Omental fat pad (tissue), 4 donors: Measurements from ENCODE around the gene RBM8A. TPM values are rescaled to one million over a fixed set of nuclear protein-coding genes. Genes with fewer than 3 reads are reported as not detected.

ENCODE experiments used
- ATAC-seq: fragments of 150-250 bp; one replicate; pipeline ENCODE4 v1.9.1; 2016; ENCODE audit warnings: mild to moderate bottlenecking, moderate library complexity; ENCODE audit not compliant: low FRiP score
- DNase-seq: peaks from one replicate; pipeline ENCODE4 v3.0.0-alpha.2; 2019; ENCODE audit warnings: low spot score
- total RNA-seq, 4 donors: library from RNA; depleted of rRNA; stranded (reverse); fragments of >200 nt; gene quantifications; one replicate each; pipeline ENCODE4 v1.1.0, GENCODE V29; 2016
- TF ChIP-seq, protein P1 (sequence below), 3 donors: fragments of 450-650 bp; IDR thresholded peaks; one replicate each; pipeline ENCODE4 v1.5.1; 2016 to 2017; ENCODE audit warnings: antibody characterized with exemption in 3 of 3, mild to moderate bottlenecking in 3 of 3, moderate library complexity in 2 of 3

The RBM8A gene
- total RNA-seq, 4 donors from 2014 or later, result 114 to 189 (median 116) TPM

DNA sequence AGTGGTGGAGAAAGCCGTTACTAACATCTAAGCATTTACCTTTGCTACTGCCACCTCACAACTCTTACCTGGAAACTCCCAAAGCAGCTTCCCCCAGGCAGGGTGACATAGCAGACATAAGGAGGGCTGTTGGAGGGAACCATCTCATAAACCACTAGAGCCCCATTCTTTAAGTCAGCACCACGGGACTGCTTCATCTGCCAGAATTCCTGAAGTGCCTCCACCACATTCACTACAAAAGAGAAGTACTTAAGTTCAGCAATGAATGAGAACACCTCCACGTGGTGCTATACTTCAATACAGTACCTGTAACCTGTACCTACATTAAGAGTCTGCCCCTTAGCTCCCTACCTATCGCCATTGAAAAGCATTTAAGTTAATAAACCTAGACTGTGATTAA lies 20.3 kb upstream of the RBM8A start:
- TF ChIP-seq, protein P1, sequence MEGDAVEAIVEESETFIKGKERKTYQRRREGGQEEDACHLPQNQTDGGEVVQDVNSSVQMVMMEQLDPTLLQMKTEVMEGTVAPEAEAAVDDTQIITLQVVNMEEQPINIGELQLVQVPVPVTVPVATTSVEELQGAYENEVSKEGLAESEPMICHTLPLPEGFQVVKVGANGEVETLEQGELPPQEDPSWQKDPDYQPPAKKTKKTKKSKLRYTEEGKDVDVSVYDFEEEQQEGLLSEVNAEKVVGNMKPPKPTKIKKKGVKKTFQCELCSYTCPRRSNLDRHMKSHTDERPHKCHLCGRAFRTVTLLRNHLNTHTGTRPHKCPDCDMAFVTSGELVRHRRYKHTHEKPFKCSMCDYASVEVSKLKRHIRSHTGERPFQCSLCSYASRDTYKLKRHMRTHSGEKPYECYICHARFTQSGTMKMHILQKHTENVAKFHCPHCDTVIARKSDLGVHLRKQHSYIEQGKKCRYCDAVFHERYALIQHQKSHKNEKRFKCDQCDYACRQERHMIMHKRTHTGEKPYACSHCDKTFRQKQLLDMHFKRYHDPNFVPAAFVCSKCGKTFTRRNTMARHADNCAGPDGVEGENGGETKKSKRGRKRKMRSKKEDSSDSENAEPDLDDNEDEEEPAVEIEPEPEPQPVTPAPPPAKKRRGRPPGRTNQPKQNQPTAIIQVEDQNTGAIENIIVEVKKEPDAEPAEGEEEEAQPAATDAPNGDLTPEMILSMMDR (IDR thresholded peaks at IDR 0.05), result no peak
- no peak for DNase-seq
- no peak for ATAC-seq

DNA sequence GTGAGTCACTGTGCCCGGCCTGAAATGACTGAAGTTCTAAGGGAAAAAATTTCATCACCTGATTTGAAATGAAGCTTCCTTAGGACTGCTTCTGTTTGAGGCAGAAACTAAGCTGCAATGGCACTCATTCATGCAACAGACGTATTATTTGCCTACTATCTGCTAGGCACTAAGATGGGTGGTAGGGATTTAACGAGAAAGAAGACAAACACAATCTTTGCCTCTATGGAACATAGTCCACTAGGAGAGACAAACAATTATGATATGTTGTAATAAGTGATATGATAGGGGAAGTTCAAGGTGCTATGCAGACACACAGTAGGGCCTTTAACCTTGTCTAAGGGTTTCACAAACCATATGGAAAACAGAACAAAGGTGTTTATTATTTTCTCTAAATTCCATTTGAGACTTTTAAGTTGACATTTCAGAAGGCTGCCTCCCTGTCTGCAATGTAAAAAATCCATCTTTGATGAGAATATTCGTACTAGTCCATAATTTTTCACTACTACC lies 19.2 kb upstream of the RBM8A start:
- DNase-seq, result no peak
- TF ChIP-seq, protein P1 (IDR thresholded peaks at IDR 0.05), result no peak

DNA sequence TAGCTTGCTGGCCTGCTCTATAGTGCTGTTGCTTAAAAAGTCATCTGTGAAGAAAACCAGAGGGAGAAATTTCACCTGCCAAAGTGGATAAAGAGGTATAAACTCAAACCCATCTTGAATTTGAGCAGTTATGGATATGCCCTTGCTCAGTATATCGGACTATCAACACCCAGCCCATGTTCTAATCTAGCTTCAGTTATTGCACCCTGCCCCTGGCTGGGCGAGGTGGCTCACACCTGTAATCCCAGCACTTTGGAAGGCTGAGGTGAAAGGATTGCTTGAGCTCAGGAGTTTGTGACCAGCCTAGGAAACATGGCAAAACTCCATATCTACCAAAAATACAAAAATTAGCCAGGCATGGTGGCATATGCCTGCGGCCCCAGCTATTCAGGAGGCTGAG lies 17.2 kb upstream of the RBM8A start:
- ATAC-seq (no peak), DNase-seq (no peak)
- TF ChIP-seq, protein P1 (IDR thresholded peaks at IDR 0.05), result no peak

More for the DNA sequence above, 19.2 kb upstream of the RBM8A start:
- ATAC-seq, result no peak

DNA sequence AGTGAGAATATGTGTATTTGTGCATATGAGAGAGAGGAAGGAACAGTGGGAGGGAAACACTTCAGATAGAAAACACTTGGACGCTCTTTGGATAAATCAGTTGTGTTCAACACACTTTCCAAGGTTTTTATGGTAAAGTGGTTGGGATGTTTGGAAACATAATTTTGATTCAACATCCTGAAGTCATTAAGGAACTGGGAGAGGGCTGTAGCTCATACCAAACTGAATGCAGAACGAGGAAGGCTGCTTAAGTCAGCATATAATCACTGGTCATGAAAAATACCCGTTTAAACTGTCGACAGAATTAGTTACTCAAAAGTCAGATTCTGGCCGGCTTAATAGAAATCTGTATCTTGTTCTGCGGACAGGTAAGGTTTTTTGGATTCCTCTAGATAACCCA lies 15.6 kb upstream of the RBM8A start:
- TF ChIP-seq, protein P1 (IDR thresholded peaks at IDR 0.05), result no peak
- no peak for ATAC-seq
- no peak for DNase-seq

DNA sequence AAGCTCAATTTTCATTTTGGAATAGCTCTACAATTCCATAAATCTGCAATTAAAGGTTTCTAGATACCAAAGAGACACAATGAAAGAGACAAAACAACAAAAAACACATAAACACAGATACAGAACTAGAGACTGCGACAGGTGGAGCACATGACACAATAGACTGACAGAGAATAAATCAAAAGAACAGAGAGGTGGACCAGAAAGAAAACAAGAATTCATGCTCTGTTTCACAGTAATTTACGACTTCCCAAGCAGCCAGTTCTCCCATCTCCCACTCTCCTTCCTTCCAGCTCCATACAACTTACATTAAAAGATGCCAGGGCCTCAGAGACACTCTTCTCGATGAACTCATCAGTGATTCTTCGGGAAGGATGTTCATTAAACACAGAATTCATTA lies 15.1 kb upstream of the RBM8A start:
- DNase-seq (no peak), ATAC-seq (no peak)
- TF ChIP-seq, protein P1 (IDR thresholded peaks at IDR 0.05), result no peak

DNA sequence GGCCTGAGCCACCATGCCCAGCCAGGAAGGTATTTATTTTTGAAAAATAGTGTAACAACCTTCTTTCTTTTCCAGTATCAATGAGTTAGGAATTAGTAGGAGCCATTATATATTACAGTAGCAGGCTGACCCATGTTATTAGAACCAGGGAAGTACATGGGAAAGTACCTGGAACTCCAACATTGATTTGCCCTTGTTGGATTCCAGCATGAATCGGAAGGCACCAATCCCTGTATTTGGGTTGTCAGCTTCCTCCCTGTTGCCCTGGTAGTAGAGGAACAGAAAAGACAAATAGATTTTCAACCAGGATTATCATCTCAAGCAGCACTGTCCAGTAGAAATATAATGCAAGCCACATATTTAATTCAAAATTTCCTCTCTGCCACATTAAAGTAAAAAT lies 10.2 kb upstream of the RBM8A start:
- no peak for DNase-seq
- TF ChIP-seq, protein P1 (IDR thresholded peaks at IDR 0.05), result no peak
- no peak for ATAC-seq

DNA sequence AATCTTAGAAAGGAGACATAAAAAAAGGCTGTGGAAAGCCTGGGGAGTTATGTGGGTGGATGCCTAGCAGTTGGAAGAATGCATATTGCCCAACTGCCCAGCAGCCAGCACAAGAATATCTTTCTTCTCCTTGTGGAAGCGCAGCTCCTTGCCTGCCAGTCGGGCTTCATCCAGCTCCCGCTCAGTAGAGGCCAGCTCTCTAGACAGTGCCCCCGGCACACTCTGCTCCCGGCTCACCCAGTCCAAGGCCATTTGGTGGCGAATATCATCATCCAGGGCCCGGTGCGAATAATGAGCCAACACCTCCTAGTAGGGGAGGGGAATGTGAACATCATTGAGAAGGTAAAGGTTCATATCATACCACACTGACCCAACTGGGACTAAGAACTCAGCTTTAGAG lies 9.0 kb upstream of the RBM8A start:
- no peak for ATAC-seq
- no peak for DNase-seq
- TF ChIP-seq, protein P1 (IDR thresholded peaks at IDR 0.05), result no peak
